ENCODE measurements around the gene ATP2A2.

The ATP2A2 gene

DNA sequence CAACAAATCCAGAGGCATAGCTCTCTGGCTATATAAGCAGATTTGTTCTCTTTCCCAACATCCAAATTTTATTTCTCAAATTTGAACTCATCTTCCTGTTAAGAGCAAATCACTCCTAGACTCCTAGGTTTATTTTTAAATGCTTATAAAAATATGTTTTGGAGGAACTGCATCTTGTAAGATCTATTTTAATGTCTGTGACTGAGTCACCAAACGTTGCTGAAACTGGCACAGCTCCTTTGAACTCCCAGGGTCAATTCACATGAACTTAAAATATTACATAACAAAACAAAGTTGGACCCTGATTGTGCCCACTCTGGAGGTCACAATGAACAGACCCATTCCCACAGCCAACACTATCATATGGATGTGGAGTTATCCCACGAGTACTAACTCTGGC lies 98.6 kb downstream of the ATP2A2 start:
- DNase-seq (ENCODE audit: low spot score), result no peak
- TF ChIP-seq, protein P1, sequence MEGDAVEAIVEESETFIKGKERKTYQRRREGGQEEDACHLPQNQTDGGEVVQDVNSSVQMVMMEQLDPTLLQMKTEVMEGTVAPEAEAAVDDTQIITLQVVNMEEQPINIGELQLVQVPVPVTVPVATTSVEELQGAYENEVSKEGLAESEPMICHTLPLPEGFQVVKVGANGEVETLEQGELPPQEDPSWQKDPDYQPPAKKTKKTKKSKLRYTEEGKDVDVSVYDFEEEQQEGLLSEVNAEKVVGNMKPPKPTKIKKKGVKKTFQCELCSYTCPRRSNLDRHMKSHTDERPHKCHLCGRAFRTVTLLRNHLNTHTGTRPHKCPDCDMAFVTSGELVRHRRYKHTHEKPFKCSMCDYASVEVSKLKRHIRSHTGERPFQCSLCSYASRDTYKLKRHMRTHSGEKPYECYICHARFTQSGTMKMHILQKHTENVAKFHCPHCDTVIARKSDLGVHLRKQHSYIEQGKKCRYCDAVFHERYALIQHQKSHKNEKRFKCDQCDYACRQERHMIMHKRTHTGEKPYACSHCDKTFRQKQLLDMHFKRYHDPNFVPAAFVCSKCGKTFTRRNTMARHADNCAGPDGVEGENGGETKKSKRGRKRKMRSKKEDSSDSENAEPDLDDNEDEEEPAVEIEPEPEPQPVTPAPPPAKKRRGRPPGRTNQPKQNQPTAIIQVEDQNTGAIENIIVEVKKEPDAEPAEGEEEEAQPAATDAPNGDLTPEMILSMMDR (IDR thresholded peaks at IDR 0.05; ENCODE audit: borderline replicate concordance, control extremely low read depth, extremely low read depth, insufficient read depth, missing control alignments), result no peak
- in situ Hi-C loops (cut with MboI; ENCODE audit: low sequenced_read_pairs, unreplicated experiment), result no loop called here

DNA sequence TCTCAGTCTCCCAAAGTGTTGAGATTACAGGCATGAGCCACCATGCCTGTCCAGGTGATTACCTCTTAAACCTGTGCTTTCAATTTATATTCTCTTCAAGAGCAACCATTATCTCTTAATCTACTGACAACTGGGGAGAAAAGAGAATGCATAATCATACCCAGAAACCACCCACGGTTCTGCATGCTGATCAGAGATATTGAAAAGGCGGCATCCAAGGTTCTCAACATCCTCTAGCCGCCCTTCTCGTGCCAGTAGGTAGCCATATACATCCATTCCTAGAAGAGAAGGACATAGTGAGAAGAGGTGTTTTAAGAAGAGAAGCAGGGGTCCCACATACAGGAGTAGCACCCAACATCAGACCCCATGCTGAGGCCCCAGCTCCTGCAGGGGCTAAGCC lies 101.6 kb downstream of the ATP2A2 start:
- TF ChIP-seq, protein P1 (IDR thresholded peaks at IDR 0.05; ENCODE audit: borderline replicate concordance, control extremely low read depth, extremely low read depth, insufficient read depth, missing control alignments), result no peak
- in situ Hi-C loops (cut with MboI; ENCODE audit: low sequenced_read_pairs, unreplicated experiment), result no loop called here

More for the DNA sequence above, 101.6 kb downstream of the ATP2A2 start:
- no peak for DNase-seq (ENCODE audit: low spot score)

Measured in GM13976 (cell line).